NCI-H2227 (cell line): ENCODE results near the gene CCIN.
"Not testable (repeated sequence)": the region's sequence is repeated elsewhere in the genome, so short reads cannot be mapped to it uniquely, and the experiment has no call there.

Experiments
- DNase-seq: peaks from one replicate; lab custom pipeline; 2025; ENCODE audit not compliant: unreplicated experiment; lab: John Stamatoyannopoulos, UW

Gene CCIN

DNA sequence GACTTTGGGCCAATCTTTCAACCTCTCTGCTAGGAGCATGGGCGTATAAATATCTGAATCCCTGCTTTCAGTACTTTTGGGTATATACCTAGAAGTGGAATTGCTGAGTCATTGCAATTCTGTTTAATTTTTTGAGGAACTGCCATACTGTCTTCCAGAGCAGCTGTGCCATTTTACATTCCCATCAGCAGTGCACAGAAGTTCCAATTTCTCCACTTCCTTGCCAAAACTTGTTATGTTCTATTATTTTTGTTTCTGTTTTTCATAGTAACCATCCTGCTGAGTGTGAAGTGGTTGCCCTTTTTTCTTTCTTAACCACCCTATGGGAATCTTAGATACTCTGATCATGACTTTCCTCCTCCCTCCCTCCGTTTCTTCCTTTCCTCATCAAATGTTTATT, 11.1 kb upstream of the CCIN start:
- DNase-seq = no peak

GRCh38 chr9:36158917-36159316, 10.3 kb upstream of the CCIN start:
- no peak for DNase-seq

- not testable (repeated sequence) for DNase-seq
These were observed 9.7 kb upstream of the CCIN start for GRCh38 chr9:36159509-36159908.

DNA sequence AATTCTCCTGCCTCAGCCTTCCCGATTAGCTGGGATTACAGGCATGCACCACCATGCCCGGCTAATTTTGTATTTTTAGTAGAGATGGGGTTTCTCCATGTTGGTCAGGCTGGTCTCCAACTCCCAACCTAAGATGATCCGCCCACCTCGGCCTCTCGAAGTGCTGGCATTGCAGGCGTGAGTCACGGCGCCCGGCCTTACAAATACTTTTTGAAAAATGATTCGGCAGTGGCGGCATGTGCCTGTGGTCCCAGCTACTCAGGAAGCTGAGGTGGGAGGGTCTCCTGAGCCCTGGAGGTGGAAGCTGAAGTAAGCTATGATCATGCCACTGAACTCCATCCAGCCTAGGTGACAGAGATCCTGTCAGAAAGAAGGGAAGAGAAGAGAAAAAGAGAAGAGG, 9.1 kb upstream of the CCIN start:
- DNase-seq = not testable (repeated sequence)

GRCh38 chr9:36161187-36161586, 8.0 kb upstream of the CCIN start:
- no peak for DNase-seq

GRCh38 chr9:36162211-36162738, 6.9 kb upstream of the CCIN start:
- no peak for DNase-seq

DNA sequence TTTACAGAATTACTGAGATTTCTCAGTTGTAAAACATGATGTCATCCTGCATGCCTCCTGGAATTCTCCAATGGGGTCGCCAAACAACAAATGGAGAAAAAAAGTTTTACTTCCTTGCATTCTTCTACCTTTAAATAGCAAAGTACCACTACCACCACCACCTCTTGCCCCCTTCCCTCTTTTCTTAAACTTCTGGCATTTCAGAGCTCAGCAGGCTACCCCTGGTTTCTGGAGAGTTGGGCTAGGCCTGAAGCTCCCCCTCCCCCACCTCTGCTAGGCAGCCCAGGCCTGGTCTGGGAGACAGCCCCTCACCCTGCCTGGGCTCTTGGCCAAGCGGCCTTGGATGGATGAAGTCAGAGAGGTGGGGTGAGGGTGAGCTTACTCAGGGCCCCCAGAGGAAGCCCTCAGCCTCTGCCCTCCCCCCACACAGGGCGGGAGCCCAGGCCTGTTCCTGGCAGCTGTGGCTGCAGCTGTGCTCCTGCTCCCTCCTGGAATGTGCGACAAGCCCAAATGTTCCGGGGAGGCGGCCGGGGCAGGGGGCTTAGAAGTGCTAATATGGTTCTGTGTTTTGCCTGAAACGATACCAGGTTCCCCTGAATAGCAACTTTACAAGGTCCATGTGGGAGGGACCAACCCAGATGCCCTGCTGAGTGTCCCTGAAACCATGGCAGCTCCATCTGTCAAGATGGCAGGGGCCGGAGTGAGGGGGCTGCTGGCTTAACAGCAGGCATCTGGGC, 6.0 kb upstream of the CCIN start:
- DNase-seq = peak; percentile 17

DNA sequence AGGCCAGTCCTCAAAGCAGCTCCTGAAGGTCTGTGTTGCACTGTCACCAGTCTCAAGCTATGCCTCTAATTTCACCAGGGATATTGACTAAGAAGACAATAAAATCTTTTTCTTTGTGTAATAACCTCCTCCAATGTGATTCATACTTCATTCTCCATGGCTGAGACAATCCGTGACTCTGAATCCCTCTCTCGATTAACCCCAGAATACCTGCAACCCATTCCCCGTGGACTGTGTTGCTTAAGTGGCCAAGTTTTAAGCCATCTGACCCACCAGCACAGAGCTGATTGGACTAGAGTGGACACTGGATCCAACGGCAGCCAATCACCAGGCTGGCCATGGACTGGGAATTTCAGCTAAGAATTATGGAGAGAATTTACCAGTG, 5.4 kb upstream of the CCIN start:
- DNase-seq = no peak

DNA sequence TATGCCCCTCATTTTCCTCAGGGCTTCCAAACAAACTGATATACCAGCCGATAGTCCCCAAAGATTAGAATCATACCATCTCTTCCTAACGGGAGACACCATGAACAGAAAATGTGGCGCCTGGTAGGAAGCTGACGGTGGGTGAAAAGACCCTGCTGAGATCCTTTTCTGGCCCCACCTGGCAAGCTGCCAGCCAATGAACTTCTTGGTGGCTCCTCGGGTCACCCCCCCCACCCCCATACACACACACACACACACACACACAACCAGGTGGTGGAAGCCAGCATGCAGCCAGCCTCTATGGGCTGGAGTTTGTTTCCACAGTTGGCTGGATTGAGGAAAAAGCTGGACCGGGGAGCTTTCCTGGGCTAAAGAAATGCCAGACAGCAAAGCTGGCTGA, 4.8 kb upstream of the CCIN start:
- DNase-seq = no peak

- no peak for DNase-seq
These were observed 4.2 kb upstream of the CCIN start for GRCh38 chr9:36164989-36165388.

DNA sequence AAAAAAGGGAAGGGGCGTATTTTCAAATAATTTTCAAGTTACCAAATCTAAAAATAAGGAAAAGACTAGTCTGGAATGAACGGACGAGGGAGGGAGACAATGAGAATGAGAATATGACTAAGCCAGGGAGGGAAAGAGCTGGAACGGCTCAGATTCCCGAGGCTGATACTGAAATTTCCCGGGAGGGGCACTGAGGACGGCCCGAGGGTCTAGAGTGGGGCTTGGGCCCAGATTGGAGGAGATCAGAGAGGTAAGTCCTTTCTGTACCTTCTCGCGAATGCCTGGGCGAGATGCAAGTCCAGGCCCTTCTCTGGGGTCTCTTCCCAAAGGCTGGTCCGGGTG, 3.4 kb upstream of the CCIN start:
- no peak for DNase-seq

- DNase-seq = peak; percentile 75
These were observed 2.8 kb upstream of the CCIN start for GRCh38 chr9:36166168-36166927.

DNA sequence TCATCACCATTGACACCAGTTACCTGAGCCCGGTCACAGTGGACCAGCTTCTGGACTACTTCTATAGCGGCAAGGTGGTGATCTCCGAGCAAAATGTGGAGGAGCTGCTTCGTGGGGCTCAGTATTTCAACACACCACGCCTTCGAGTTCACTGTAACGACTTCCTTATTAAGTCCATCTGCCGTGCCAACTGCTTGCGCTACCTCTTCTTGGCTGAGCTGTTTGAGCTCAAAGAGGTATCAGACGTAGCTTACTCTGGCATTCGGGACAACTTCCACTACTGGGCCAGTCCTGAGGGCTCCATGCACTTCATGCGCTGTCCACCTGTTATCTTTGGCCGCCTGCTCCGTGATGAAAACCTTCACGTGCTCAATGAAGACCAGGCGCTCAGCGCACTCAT, 520 bp downstream of the CCIN start:
- no peak for DNase-seq

DNA sequence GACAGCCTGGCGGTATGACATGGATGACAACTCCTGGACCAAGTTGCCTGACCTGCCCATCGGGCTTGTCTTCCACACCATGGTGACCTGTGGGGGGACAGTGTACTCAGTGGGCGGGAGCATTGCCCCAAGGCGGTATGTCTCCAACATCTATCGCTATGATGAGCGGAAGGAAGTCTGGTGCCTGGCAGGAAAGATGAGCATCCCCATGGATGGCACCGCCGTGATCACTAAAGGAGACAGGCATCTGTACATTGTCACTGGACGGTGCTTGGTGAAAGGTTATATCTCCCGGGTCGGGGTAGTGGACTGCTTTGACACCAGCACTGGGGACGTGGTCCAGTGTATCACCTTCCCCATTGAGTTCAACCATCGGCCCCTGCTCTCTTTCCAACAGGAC, 1.3 kb downstream of the CCIN start:
- no peak for DNase-seq

DNA sequence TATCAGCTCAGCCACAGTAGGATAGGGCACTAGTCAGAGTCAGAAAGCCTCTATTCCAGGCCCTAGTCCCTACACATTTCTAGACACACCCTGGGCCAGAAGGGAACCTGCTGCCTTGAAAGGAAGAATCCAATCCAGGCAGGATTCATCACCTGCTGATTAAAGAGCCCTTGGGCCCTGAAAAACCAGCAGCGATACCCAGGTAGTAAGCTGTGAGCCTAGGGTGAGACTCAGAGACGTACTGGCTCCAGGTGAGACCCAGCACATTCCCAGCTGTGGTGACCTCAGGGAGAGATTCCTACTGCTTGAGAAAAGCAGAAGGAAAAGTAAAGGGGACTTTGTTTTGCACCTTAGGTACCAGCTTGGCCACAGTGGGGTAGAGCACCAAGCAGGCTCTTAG, 4.7 kb downstream of the CCIN start:
- no peak for DNase-seq

DNA sequence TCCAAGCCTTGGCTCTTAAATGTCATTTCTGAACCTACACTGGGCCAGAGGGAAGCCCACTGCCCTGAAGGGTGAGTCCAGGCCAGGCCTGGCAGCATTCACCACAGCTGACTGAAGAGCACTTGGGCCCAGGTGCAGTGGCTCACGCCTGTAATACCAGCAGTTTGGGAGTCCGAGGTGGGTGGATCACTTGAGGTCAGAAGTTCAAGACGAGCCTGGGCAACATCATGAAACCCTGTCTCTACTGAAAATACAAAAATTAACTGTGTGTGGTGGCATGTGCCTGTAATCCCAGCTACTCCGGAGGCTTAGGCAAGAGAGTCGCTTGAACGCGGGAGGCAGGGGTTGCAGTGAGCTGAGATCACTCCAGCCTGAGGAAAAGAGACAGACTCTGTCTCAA, 5.1 kb downstream of the CCIN start:
- DNase-seq = no peak

DNA sequence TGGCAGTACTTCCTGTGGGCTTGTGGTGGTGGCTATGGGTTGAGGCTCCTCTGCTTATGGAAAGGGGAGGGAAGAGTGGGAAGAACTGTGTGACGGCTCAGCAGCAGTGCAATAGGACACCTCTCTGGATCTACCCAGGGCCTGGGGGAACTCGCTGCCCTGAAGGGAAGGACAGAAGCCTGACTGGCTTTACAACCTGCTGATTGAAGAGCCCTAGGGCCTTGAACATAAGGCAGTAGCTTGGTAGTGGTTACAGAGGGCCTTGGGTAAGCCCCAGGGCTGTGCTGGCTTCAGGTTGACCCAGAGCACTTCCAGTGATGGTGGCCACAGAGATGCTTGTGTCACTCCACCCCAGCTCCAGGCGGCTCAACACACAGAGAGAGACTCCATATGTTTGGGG, 5.5 kb downstream of the CCIN start:
- DNase-seq = no peak

- not testable (repeated sequence) for DNase-seq
These were observed 6.0 kb downstream of the CCIN start for GRCh38 chr9:36175209-36175608.

GRCh38 chr9:36176496-36176895, 7.3 kb downstream of the CCIN start:
- not testable (repeated sequence) for DNase-seq

DNA sequence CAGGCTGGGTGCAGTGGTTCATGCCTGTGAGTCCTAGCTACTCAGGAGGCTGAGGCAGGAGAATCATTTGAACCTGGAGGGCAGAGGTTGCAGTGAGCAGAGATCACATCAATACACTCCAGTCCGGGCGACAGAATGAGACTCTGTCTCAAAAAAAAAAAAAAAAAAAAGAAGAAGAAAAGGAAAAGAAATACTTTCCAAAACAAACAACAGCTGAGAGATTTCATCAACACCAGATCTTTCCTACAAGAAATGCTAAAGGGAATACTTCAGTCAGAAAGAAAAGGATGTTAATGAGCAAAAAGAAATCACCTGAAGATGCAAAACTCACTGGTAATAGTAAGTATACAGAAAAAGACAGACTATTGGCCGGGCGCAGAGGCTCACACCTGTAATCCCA, 8.4 kb downstream of the CCIN start:
- no peak for DNase-seq

- not testable (repeated sequence) for DNase-seq
These were observed 11.1 kb downstream of the CCIN start for GRCh38 chr9:36180243-36180642.

DNA sequence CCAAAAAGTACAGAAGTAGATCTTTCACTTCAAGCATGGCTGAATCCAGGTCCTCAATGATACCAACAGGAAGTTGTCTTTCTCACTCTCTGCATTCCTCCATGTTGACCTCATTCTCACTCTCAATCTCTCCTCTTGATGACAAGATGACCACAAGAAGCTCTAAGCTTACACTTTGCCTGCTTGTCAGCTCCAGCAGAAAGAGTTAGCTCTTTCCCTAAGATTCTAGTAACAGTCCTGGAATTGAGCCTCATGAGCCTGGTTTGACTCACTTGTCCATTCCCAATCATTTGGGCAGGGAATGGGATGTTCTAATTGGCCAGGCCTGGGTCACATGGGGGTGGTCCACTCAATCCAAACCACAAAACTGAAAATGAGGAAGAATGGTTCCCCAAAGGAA, 18.2 kb downstream of the CCIN start:
- no peak for DNase-seq

DNA sequence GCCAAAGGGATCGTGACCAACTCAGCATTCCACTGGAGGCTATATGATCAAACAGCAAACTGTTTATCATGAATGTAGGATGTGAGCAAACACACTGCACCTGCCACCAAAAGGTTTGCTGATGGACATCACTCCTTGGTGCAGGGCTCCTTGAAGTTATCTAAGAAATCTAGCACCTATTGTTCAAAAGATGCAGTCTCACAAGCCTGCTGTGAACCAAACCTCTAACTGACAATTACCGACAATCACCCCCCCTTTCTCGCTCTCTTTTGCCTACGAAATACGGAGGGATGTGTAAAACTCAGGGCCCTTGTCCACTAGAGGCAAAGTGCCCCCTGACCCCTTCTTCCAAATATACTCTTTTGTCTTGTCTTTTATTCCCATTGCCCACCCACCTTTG, 19.0 kb downstream of the CCIN start:
- no peak for DNase-seq
